ENCODE results near the gene ABI3. TPM values are rescaled to one million over a fixed set of nuclear protein-coding genes. Genes with fewer than 3 reads are reported as not detected.
"Not testable (repeated sequence)": the region's sequence is repeated elsewhere in the genome, so short reads cannot be mapped to it uniquely, and the experiment has no call there.

Gene ABI3
- total RNA-seq, 1 experiment from 2014 or later = not detected

- intact Hi-C loops (cut with micrococcal nuclease) = no loop called here
- TF ChIP-seq EZH2 (IDR thresholded peaks at IDR 0.05; ENCODE audit: low read length, unreplicated experiment) = no peak
- TF ChIP-seq, protein P1, sequence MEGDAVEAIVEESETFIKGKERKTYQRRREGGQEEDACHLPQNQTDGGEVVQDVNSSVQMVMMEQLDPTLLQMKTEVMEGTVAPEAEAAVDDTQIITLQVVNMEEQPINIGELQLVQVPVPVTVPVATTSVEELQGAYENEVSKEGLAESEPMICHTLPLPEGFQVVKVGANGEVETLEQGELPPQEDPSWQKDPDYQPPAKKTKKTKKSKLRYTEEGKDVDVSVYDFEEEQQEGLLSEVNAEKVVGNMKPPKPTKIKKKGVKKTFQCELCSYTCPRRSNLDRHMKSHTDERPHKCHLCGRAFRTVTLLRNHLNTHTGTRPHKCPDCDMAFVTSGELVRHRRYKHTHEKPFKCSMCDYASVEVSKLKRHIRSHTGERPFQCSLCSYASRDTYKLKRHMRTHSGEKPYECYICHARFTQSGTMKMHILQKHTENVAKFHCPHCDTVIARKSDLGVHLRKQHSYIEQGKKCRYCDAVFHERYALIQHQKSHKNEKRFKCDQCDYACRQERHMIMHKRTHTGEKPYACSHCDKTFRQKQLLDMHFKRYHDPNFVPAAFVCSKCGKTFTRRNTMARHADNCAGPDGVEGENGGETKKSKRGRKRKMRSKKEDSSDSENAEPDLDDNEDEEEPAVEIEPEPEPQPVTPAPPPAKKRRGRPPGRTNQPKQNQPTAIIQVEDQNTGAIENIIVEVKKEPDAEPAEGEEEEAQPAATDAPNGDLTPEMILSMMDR (conservative IDR thresholded peaks at IDR 0.05; ENCODE audit: low read depth, low read length) = no peak
- TF ChIP-seq EZH2phosphoT487 (IDR thresholded peaks at IDR 0.05; ENCODE audit: borderline replicate concordance, low read length) = no peak
- POLR2A ChIA-PET (ENCODE audit: unreplicated experiment) = interaction anchor here (0.6 kb wide), 2 partner anchors 306 to 766 kb away, joined by 3 to 4 read pairs; no protein-coding TSS in a partner anchor
- Histone ChIP-seq H4K20me1 (ENCODE audit: low read length) (no peaks in the 10 kb centered on the region), H3K9ac (ENCODE audit: low read length) (peak overlapping the region; percentile 66; the same call in 1 of the 2 replicates), H3K27me3 (ENCODE audit: low read length) (no peaks in the 10 kb centered on the region), H3K9me2 (replicated peaks; ENCODE audit: low read length) (no peaks in the 10 kb centered on the region), H3K4me2 (ENCODE audit: low read length) (peak overlapping the region; percentile 80), H3K4me3 (ENCODE audit: low read length) (peak overlapping the region; percentile 68), H3K4me1 (ENCODE audit: insufficient read depth, low read length) (peaks cover 12% of the 10 kb centered on the region), H3K79me2 (ENCODE audit: low read length) (no peaks in the 10 kb centered on the region), H3K9me3 (ENCODE audit: low read length) (no peaks in the 10 kb centered on the region), H3K36me3 (ENCODE audit: low read depth, low read length) (no peaks in the 10 kb centered on the region), H2AFZ (ENCODE audit: low read length) (peak overlapping the region; percentile 87), H3K27ac (ENCODE audit: low read length) (0 out of 2 replicates have a peak overlapping the region, but pooled peaks have one; percentile 35), H3F3A (ENCODE audit: low read length, unreplicated experiment) (no peaks in the 10 kb centered on the region)
- peak; percentile 14 for ATAC-seq
- DNase-seq = peak; percentile 28
- CTCF ChIA-PET = interaction anchor here (1.0 to 1.4 kb wide), 2 partner anchors 228 to 296 kb away, joined by 3 read pairs; no protein-coding TSS in a partner anchor
- no TSS peak for BruUV-seq (replicated peaks)
Measured at GRCh38 chr17:49260817-49261291, 50.3 kb downstream of the ABI3 start.

- POLR2A ChIA-PET (ENCODE audit: unreplicated experiment) = interaction anchor here (0.6 kb wide), 1 partner anchor 765 kb away, joined by 3 read pairs; no protein-coding TSS in a partner anchor
- H3K9me3 ChIP-seq (ENCODE audit: low read length); DNase-seq; H3K9ac ChIP-seq (ENCODE audit: low read length); CTCF ChIA-PET; H4K20me1 ChIP-seq (ENCODE audit: low read length); H3F3A ChIP-seq (ENCODE audit: low read length, unreplicated experiment); H3K36me3 ChIP-seq (ENCODE audit: low read depth, low read length); H3K9me2 ChIP-seq (replicated peaks; ENCODE audit: low read length); BruUV-seq (replicated peaks); H3K79me2 ChIP-seq (ENCODE audit: low read length); H3K27me3 ChIP-seq (ENCODE audit: low read length); H2AFZ ChIP-seq (ENCODE audit: low read length); ATAC-seq; H3K27ac ChIP-seq (ENCODE audit: low read length); H3K4me3 ChIP-seq (ENCODE audit: low read length); intact Hi-C loops (cut with micrococcal nuclease); H3K4me2 ChIP-seq (ENCODE audit: low read length): not testable (repeated sequence)
- peaks cover 12% of the 10 kb centered on the region for H3K4me1 ChIP-seq (ENCODE audit: insufficient read depth, low read length)
Measured at GRCh38 chr17:49261540-49261939, 51.0 kb downstream of the ABI3 start.

DNA sequence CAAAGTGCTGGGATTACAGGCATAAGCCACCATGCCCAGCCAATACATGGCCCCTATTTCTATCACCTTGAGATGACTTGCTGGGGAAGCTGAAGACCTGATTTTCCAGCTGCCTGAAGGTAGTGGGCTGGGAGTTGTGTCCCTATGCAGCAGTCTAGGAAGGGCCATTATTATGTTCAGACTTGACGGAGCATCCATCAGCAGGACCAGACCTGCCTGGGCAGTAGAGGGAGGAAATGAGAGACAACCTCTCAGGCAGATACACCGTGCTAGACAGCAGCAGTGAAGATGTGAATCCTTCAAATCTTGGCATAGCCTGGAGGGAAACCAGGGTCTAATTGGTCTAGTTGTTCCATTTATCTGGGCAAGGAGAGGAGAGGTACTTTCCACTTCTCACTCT lies 55.7 kb downstream of the ABI3 start:
- no TSS peak for BruUV-seq (replicated peaks)
- intact Hi-C loops (cut with micrococcal nuclease) = no loop called here
- no peaks in the 10 kb centered on the region for H3F3A ChIP-seq (ENCODE audit: low read length, unreplicated experiment)
- no peak for ATAC-seq
- H3K9me2 ChIP-seq (replicated peaks; ENCODE audit: low read length) = no peaks in the 10 kb centered on the region
- no peak overlapping the region for H3K4me2 ChIP-seq (ENCODE audit: low read length)
- no peaks in the 10 kb centered on the region for H3K36me3 ChIP-seq (ENCODE audit: low read depth, low read length)
- H3K27ac ChIP-seq (ENCODE audit: low read length) = no peak overlapping the region
- H3K27me3 ChIP-seq (ENCODE audit: low read length) = no peaks in the 10 kb centered on the region
- no peak overlapping the region for H3K9ac ChIP-seq (ENCODE audit: low read length)
- H2AFZ ChIP-seq (ENCODE audit: low read length) = no peak overlapping the region
- DNase-seq = no peak
- TF ChIP-seq EZH2phosphoT487 (IDR thresholded peaks at IDR 0.05; ENCODE audit: borderline replicate concordance, low read length) (no peak), EZH2 (IDR thresholded peaks at IDR 0.05; ENCODE audit: low read length, unreplicated experiment) (no peak)
- TF ChIP-seq, protein P1 (conservative IDR thresholded peaks at IDR 0.05; ENCODE audit: low read depth, low read length) = no peak
- ChIA-PET CTCF (no interaction called here), POLR2A (ENCODE audit: unreplicated experiment) (no interaction called here)
- H3K4me1 ChIP-seq (ENCODE audit: insufficient read depth, low read length) = no peaks in the 10 kb centered on the region
- H3K79me2 ChIP-seq (ENCODE audit: low read length) = no peaks in the 10 kb centered on the region
- no peaks in the 10 kb centered on the region for H3K9me3 ChIP-seq (ENCODE audit: low read length)
- no peaks in the 10 kb centered on the region for H4K20me1 ChIP-seq (ENCODE audit: low read length)
- no peak overlapping the region for H3K4me3 ChIP-seq (ENCODE audit: low read length)

Data from PC-3 (cell line).